NCI-H524 (cell line): ENCODE data around the gene KCNJ4.
"Not testable (repeated sequence)": the region's sequence is repeated elsewhere in the genome, so short reads cannot be mapped to it uniquely, and the experiment has no call there.

Experiments
- DNase-seq, 2 experiments: peaks; one replicate each; lab custom pipeline; 2025; lab: John Stamatoyannopoulos, UW

The KCNJ4 gene

DNA sequence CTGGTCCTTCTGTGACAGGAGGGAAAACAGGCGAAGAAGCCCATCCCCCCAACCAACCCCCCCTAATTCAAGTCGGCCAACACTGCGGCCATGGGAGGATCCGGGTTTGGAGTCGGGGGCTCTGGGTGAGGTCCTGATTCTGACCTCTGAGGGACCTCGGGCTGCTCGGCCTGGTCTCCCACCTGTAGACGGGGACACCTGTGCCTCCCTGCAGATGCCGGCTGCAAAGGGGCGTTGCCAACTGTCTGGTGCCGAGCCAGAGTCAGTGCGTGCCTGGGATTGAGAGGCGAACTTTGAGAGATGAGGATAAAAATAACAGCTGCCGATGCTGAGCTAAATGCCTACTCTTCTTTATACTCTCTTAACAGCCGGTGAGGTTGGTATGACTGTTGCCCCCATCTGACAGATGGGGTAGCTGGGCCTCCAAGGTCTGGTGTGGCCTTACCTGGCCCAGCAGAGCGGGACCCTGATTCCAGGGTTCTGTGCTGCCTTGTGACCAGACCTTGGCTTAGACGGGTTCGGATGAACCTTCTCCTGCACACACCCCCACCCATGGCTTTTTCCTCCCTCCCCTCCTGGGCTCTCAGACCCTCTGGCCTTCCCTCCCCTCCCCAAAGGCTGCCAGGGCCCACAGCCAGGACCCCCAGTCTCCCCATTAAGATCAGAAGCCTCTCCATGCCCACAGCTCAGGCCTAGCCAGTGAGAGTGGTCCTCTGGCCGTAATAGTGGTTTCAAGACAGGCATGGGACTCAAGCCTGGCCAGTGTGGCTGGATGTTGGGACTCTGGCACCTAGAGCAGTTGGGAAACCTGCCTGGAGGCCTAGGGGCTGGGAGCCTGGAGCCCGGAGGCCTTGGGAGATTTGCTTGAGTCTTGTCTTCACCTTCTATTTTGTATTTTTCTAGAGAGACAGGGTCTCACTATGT is 41.7 kb downstream of the KCNJ4 start:
- peak; percentile 89 to 96 for DNase-seq

GRCh38 chr22:38412435-38413084 is 42.4 kb downstream of the KCNJ4 start:
- peak; percentile 65 to 86 for DNase-seq

DNA sequence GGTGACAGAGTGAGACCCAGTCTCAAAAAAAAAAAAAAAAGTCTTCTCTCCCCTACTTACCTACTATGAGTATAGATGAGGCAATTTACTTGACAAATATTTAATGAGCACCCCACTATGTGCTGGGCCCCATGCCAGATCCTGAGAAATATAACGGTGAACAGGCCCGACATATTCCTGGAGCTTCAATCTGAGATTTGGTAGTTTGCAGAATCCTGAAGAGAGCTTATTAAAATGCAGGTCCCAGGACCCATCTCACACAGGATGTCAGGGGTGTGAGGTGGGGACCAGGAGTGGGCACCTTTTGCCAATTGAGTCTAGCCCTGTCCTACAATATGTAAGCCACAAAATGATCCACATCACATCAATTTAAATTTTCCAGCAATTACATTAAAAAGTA is 44.0 kb downstream of the KCNJ4 start:
- no peak for DNase-seq

DNA sequence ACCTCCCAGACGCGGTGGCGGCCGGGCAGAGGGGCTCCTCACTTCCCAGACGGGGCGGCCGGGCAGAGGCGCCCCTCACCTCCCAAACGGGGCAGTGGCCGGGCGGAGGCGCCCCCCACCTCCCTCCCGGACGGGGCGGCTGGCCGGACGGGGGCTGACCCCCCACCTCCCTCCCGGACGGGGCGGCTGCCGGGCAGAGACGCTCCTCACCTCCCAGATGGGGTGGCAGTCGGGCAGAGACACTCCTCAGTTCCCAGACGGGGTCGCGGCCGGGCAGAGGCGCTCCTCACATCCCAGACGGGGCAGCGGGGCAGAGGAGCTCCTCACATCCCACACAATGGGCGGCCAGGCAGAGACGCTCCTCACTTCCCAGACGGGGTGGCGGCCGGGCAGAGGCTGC is 45.1 kb downstream of the KCNJ4 start:
- DNase-seq, result not testable (repeated sequence)

GRCh38 chr22:38406617-38407016 is 48.4 kb downstream of the KCNJ4 start:
- no peak for DNase-seq

GRCh38 chr22:38404419-38404818 is 50.6 kb downstream of the KCNJ4 start:
- no peak for DNase-seq

DNA sequence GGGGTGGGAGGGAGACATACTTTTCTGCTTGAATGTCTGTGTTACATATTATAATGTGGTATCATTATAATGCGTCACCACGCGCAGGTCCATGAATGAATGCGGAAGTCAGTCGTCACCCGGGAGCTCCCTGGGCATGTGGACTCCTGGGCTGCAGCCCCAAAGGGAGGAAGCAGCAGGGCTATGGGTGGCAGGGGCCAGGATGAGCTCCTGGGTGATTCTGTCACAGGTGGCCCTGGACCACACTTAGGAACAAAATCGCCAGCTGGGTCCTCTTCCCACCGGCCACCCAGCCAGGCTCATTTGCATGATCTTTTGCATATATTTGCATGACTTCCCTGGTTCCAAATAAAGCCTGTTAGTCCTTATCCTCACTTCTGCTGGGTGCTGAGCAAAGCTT is 51.2 kb downstream of the KCNJ4 start:
- no peak for DNase-seq

GRCh38 chr22:38402204-38402603 is 52.8 kb downstream of the KCNJ4 start:
- DNase-seq, result peak in 1 of 2 experiments; percentile 37

GRCh38 chr22:38401336-38402084 is 53.5 kb downstream of the KCNJ4 start:
- no peak for DNase-seq

- not testable (repeated sequence) for DNase-seq
Measured at GRCh38 chr22:38400256-38400655, 54.7 kb downstream of the KCNJ4 start.

- DNase-seq, result peak; percentile 79 to 90
Measured at GRCh38 chr22:38398609-38399461, 56.2 kb downstream of the KCNJ4 start.

- peak in 1 of 2 experiments; percentile 65 for DNase-seq
Measured at GRCh38 chr22:38398181-38398608, 56.8 kb downstream of the KCNJ4 start.

- no peak for DNase-seq
Measured at GRCh38 chr22:38397189-38398085, 57.6 kb downstream of the KCNJ4 start.

- DNase-seq, result not testable (repeated sequence)
Measured at GRCh38 chr22:38396440-38397069, 58.4 kb downstream of the KCNJ4 start.

DNA sequence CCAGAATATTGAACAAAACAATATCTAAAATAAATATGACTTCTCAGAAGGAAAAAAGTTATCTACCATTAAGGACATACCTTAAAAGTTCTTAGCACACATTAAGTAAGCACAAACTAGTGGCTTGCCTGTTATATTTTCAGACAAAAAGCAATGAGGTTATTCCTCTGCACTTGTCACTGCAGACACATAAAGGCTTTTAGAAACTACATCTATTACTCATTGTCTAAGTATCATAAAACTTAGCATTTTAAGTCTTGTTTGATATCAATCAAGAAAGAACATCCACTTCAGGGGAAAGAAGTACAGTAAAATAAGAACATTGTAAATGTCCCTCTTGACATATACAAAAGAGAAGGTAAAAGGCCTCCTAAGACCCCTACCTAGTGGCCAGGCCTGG is 59.1 kb downstream of the KCNJ4 start:
- DNase-seq, result not testable (repeated sequence)

- not testable (repeated sequence) for DNase-seq
Measured at GRCh38 chr22:38394929-38395624, 59.9 kb downstream of the KCNJ4 start.

- not testable (repeated sequence) for DNase-seq
Measured at GRCh38 chr22:38389428-38389818, 65.6 kb downstream of the KCNJ4 start.

DNA sequence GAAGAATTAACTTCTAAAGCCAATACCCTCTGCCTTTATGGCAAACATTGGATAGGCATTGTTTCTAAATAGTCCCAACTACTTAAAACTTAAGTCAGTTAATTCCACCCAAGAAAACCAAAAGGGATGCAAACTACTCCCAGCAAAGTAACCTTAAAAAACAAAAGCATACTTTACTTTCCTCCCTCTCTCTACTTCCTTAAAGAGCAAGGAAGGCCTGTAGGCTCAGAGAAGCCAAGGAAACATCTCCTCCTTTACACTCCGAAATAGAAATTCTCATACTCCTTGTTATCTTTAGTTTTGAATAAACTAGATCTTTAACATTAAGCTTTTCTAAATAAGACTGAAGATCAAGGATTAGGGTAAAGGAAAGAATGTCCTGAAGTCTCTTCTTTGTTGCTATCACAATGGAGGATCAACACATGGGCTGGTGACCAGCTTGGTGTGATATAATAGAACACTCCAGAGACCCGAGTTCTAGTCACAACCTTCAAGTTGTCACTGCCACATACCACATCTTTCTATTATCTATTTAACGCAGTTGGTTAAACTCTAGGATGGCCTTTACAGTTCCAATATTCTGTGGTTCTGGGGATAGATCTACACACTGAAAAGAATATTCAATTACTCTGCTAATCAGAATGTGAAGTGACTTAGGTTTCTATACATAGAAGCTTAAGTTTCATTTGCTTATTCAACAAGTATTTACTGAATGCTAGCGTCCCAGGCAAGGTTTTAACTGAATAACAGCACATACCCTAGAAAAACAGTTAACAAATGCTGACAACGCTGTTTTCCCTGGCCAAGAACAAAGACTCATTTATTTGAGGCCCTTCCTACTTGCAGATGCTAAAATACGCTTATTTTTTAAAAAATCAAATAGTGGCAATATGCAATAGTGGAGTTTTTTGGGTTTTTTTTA is 66.2 kb downstream of the KCNJ4 start:
- DNase-seq, result not testable (repeated sequence)
